Dermis microvascular lymphatic vessel endothelial cell (primary cell): Measurements from ENCODE around the gene DDX59. TPM values are rescaled to one million over a fixed set of nuclear protein-coding genes. Genes with fewer than 3 reads are reported as not detected.

ENCODE experiments used
- DNase-seq, 2 donors: peaks; one replicate each; pipeline versions ENCODE4 v3.0.0 to v3.0.0-alpha.2; 2010; ENCODE audit warnings: low read depth in 2 of 2
- total RNA-seq: library from RNA; depleted of rRNA; stranded (reverse); fragments of >200 nt; gene quantifications from 2 replicates; pipeline ENCODE4 v1.2.1, GENCODE V29; 2014

Gene DDX59
- total RNA-seq, 1 donor from 2014 or later = 10.1 TPM

- DNase-seq = no peak
Measured at GRCh38 chr1:200671235-200671786, 1.6 kb upstream of the DDX59 start.

GRCh38 chr1:200670242-200671118 lies 773 bp upstream of the DDX59 start:
- peak in 1 of 2 donors; percentile 78 for DNase-seq

- DNase-seq = no peak
Measured at GRCh38 chr1:200668514-200669313, 993 bp downstream of the DDX59 start.

- peak; percentile 40 to 58 for DNase-seq
Measured at GRCh38 chr1:200666309-200666708, 3.4 kb downstream of the DDX59 start.

DNA sequence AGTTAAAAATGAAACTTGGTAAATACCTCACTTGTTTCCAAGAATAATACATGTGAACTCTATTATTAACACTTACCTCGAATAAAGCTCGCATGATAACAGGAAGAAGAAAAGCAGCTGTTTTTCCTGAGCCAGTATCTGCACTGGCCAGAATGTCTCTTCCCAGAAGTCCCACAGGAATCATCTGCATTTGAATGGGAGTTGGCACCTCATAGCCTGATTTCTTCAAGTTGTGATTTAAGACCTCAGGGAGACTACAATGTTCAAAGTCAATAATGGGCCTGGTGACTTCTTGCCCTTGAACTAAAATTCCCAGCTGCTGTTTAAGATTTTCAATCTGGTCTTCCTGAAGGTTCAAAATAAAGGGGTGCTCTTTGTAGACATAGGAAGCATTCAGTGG lies 3.8 kb downstream of the DDX59 start:
- peak; percentile 81 to 90 for DNase-seq

DNA sequence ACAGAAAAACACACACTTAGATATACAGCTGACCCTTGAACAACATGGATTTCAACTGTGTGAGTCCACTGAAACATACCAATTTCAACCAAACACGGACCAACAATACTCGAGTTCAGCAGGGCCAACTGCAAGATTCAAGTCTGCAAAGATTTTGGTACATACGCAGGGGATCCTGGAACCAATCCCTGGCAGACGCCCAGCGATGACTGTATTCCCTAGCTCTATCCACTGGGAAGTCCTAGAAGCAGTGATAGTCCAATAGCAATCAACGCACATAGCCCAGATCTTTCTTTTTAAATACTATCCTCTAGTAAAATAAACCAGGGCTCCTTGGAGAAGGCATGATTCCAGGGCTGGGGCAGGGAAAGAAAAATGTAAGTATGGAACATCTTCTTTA lies 9.0 kb downstream of the DDX59 start:
- DNase-seq = no peak

- no peak for DNase-seq
Measured at GRCh38 chr1:200659269-200659668, 10.4 kb downstream of the DDX59 start.

- DNase-seq = no peak
Measured at GRCh38 chr1:200658037-200658818, 11.5 kb downstream of the DDX59 start.

- DNase-seq = no peak
Measured at GRCh38 chr1:200654660-200655059, 15.0 kb downstream of the DDX59 start.

DNA sequence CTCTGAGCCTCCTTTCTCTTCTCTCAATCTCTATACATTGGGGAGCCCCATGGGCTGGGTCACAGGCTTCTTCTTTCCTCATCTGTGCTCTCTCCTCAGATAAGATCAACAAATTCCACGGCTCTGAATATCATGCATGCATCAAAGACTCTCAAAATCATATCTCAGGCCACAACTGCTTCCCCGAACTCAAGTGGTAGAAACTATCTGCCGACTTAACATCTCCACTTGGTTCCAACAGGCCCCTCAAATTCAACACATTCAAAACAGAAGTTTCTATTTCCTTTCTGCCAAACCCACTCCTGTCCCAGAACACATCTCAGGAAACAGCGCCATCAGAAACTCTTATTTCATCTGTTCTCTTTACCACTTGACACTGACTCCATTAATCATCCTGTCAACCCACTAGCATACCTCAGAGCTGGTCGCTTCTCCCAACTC lies 16.7 kb downstream of the DDX59 start:
- no peak for DNase-seq

- no peak for DNase-seq
Measured at GRCh38 chr1:200652378-200652777, 17.3 kb downstream of the DDX59 start.

GRCh38 chr1:200646515-200646914 lies 23.2 kb downstream of the DDX59 start:
- DNase-seq = no peak

GRCh38 chr1:200644021-200644420 lies 25.7 kb downstream of the DDX59 start:
- DNase-seq = no peak

- no peak for DNase-seq
Measured at GRCh38 chr1:200642481-200642880, 27.2 kb downstream of the DDX59 start.

DNA sequence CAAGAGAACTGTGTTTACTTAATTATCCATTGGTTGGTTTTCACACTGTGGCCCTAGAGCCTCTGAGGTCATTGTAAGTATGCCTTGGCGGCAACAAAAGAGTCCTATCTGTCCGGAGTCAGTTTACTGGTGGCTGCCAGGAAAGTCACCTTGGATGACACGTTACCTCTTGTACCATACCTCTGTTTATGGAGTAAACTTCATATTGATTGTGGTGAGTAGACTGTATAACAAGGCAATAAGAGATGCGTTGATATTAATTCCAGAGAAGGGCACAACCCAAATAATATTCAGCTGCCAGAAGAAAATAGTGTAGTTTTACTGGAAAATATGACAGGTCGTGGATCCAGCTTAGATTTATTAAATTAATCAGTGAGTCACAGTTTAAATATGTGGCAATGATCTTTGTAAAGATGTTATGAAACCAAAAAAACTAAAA lies 28.7 kb downstream of the DDX59 start:
- no peak for DNase-seq

GRCh38 chr1:200640373-200640962 lies 29.2 kb downstream of the DDX59 start:
- no peak for DNase-seq

GRCh38 chr1:200638073-200638472 lies 31.6 kb downstream of the DDX59 start:
- DNase-seq = no peak

DNA sequence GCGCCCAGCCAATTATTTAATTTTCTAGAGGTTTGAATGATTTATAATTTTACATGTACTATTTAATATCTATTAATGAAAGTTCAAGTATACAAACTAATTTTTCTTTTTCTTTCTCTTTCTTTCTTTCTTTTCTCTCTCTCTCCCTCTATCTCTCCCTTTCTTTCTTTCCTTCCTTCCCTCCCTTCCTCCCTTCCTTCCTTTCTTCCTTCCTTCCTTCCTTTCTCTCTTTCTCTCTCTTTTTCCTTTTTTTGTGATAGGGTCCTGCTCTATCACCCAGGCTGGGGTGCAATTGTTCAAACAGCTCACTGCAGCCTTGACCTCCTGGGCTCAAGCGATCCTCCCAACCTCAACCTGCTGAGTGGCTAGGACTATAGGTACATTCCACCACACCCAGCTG lies 33.0 kb downstream of the DDX59 start:
- no peak for DNase-seq

DNA sequence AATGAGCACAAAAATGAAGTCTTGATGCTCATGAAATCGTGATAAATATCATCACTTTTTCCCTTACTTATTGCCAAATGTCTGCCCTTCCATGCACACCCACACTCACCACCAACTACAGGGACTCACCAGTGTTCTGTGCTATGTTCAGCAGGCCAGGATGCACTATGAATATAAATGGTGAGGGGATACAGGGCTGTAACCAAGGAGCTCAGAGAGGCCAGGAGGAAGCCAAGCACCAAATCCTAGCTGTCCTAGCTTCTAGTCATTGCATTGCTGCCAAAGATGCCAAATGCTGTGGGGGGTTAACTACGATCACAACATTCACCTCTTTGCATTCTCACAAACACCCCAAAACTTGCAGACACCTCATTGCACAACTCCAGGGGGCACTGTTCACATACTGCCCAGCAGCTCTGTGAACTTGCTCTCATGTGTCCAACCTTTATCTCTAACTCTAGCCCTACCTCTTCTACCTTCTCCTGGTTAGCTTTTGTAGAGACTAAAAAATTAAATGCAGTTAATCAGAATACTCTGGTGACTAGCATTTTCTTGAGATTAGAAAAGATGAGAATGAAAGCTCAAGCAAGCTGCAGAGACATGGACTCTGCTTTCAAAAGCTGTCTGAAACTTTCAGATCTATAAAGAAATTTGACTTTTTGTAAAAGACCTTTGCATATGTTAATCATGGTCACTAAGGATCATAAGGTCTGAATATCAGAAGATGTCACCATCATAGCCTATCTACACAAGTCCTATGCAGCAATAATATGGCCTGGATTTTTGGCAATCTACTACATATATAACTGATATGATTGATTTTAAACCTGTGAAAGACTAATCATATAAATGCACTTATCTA lies 35.2 kb downstream of the DDX59 start:
- DNase-seq = no peak

DNA sequence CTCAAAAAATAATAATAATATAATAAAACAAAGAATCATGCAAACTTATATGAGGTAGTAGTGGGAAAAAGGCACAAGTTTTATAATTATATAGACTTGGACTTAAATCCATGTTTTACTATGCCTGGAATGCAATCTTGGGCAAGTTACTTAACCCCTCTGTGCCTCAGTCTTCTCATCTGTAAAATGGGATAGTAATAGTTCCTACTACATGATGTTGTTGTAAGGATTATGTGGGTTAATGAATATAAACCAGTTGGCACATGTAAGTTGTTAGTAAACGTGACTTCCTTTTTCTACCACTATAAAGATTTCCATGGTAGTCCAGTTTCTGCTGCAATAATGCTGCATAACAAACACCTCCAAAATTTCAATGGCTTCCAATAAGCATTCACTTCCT lies 38.3 kb downstream of the DDX59 start:
- no peak for DNase-seq
